Neuronal stem cell (in vitro differentiated cells): ENCODE results near the gene BMP6.

Experiments
- DNase-seq: peaks from one replicate; pipeline ENCODE4 v3.0.0-alpha.2; 2013; ENCODE audit warnings: low spot score
- H2AFZ ChIP-seq: one replicate; pipeline ENCODE4 v1.6.1; 2013; ENCODE audit warnings: mild to moderate bottlenecking, low read length, inconsistent platforms
- H2AK5ac ChIP-seq: 2 replicates; pipeline ENCODE4 v1.6.1; 2013; ENCODE audit warnings: low read depth, mild to moderate bottlenecking, inconsistent platforms, low read length, moderate library complexity, mixed read lengths
- H2BK120ac ChIP-seq: 2 replicates; pipeline ENCODE4 v1.6.1; 2013; ENCODE audit warnings: low read depth, mild to moderate bottlenecking, inconsistent platforms, low read length, moderate library complexity, mixed read lengths
- H2BK12ac ChIP-seq: one replicate; pipeline ENCODE4 v1.6.1; 2013; ENCODE audit warnings: low read length, inconsistent platforms
- H2BK15ac ChIP-seq: 2 replicates; pipeline ENCODE4 v1.6.1; 2013; ENCODE audit warnings: mild to moderate bottlenecking, low read length, inconsistent platforms, mixed read lengths
- H2BK5ac ChIP-seq: one replicate; pipeline ENCODE4 v1.6.1; 2013; ENCODE audit warnings: inconsistent platforms, mild to moderate bottlenecking, low read length, moderate library complexity
- H3K14ac ChIP-seq: one replicate; pipeline ENCODE4 v1.6.1; 2013; ENCODE audit warnings: low read length, inconsistent platforms
- H3K18ac ChIP-seq: 2 replicates; pipeline ENCODE4 v1.6.1; 2013; ENCODE audit warnings: low read length, inconsistent platforms
- H3K23ac ChIP-seq: 2 replicates; pipeline ENCODE4 v1.6.1; 2013; ENCODE audit warnings: low read depth, mild to moderate bottlenecking, mixed read lengths, low read length, inconsistent platforms; ENCODE audit not compliant: poor library complexity
- H3K27ac ChIP-seq: replicated peaks from 3 replicates; pipeline ENCODE4 v1.5.1; 2013; ENCODE audit warnings: low read length, inconsistent platforms
- H3K27me3 ChIP-seq, 3 experiments: 2 replicates each; pipeline ENCODE4 v1.6.1; 2013; ENCODE audit warnings: low read length in 3 of 3, mild to moderate bottlenecking in 2 of 3, inconsistent platforms in 1 of 3, low read depth in 1 of 3, mixed read lengths in 1 of 3, moderate library complexity in 1 of 3; ENCODE audit not compliant: control insufficient read depth in 3 of 3, insufficient read depth in 3 of 3
- H3K36me3 ChIP-seq, 2 donors: replicated peaks in 1 of 2; 2 replicates each; pipeline ENCODE4 v1.6.1; 2013; ENCODE audit warnings: low read length in 2 of 2; ENCODE audit not compliant: control insufficient read depth in 2 of 2, insufficient read depth in 2 of 2
- H3K4ac ChIP-seq: 2 replicates; pipeline ENCODE4 v1.6.1; 2013; ENCODE audit warnings: inconsistent platforms, mild to moderate bottlenecking, low read length, moderate library complexity
- H3K4me1 ChIP-seq, 2 donors: 1 replicate in 1 of 2; 2 replicates in 1 of 2; pipeline ENCODE4 v1.6.1; 2013; ENCODE audit warnings: low read length in 2 of 2, low read depth in 1 of 2; ENCODE audit not compliant: control insufficient read depth in 2 of 2, insufficient read depth in 1 of 2
- H3K4me2 ChIP-seq: one replicate; pipeline ENCODE4 v1.6.1; 2013; ENCODE audit warnings: mild to moderate bottlenecking, low read length, inconsistent platforms; ENCODE audit not compliant: insufficient read depth, poor library complexity, severe bottlenecking
- H3K4me3 ChIP-seq, 2 donors: 2 replicates each; pipeline ENCODE4 v1.5.1; 2013; ENCODE audit warnings: low read length in 2 of 2, mild to moderate bottlenecking in 2 of 2, inconsistent platforms in 1 of 2, moderate library complexity in 1 of 2
- H3K79me1 ChIP-seq: one replicate; pipeline ENCODE4 v1.6.1; 2013; ENCODE audit warnings: low read depth, mild to moderate bottlenecking, inconsistent platforms, low read length, moderate library complexity
- H3K9ac ChIP-seq: one replicate; pipeline ENCODE4 v1.6.1; 2013; ENCODE audit warnings: mild to moderate bottlenecking, low read depth, low read length, inconsistent platforms; ENCODE audit not compliant: poor library complexity
- H3K9me3 ChIP-seq, 2 donors: replicated peaks in 1 of 2; 2 replicates each; pipeline versions ENCODE3 to v1.6.1; 2013; ENCODE audit warnings: low read length in 2 of 2, mild to moderate bottlenecking in 2 of 2, inconsistent platforms in 1 of 2, low read depth in 1 of 2, mixed read lengths in 1 of 2, moderate library complexity in 1 of 2; ENCODE audit not compliant: control insufficient read depth in 2 of 2, insufficient read depth in 1 of 2
- H4K8ac ChIP-seq: one replicate; pipeline ENCODE4 v1.6.1; 2013; ENCODE audit warnings: low read depth, mild to moderate bottlenecking, inconsistent platforms, low read length, moderate library complexity
- H4K91ac ChIP-seq: one replicate; pipeline ENCODE4 v1.6.1; 2013; ENCODE audit warnings: low read length, low read depth, mild to moderate bottlenecking, inconsistent platforms; ENCODE audit not compliant: poor library complexity
- WGBS, 2 donors: extraction: QIAGEN DNeasy Blood & Tissue Kit; methylation state at CpG; one replicate each; pipeline ENCODE4 v1.1.7; 2013; ENCODE audit warnings: missing lambda C conversion rate in 2 of 2, mixed read lengths in 1 of 2; ENCODE audit not compliant: insufficient read length in 2 of 2, insufficient replicate concordance in 1 of 2; ENCODE audit errors: extremely low coverage in 2 of 2; 5-methylcytosine and 5-hydroxymethylcytosine counted together

BMP6 gene

GRCh38 chr6:7846966-7847818 is 121.3 kb downstream of the BMP6 start:
- Histone ChIP-seq H3K4me1 (no peaks in the 10 kb centered on the region), H4K8ac (no peak overlapping the region), H3K27me3 (no peaks in the 10 kb centered on the region), H3K4me3 (no peak overlapping the region), H3K9ac (no peak overlapping the region), H4K91ac (no peak overlapping the region), H2BK15ac (no peak overlapping the region), H2BK12ac (no peak overlapping the region), H2AK5ac (no peak overlapping the region), H2BK120ac (no peak overlapping the region), H3K36me3 (no peaks in the 10 kb centered on the region), H2AFZ (no peak overlapping the region), H3K4ac (no peak overlapping the region), H3K79me1 (no peaks in the 10 kb centered on the region), H3K18ac (no peak overlapping the region), H3K4me2 (no peak overlapping the region), H3K14ac (no peak overlapping the region), H3K9me3 (peaks cover 0 to 2% of the 10 kb centered on the region in 2 donors), H3K27ac (no peak overlapping the region), H2BK5ac (no peak overlapping the region), H3K23ac (no peak overlapping the region)
- no peak for DNase-seq
- no CpG with 5 or more reads among the region's 7 CpGs for WGBS, 2 donors

DNA sequence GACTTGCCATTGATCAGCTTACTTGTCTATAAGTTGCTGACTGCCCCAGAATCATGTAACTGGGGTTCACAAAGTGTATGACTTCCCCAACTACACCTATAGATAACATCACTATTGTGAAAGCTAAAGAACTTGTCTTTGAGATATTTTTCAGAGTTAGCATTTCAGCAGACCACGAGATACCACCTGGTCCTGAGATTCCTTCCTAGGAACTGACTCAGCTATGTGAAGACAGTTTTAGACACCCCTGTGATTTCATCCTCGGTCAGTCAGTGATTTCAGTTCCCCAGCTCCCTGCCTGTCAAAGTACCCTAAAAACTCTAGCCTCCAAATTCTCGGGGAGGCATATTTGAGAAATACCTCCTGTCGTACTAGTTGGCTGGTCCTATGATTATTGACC is 122.3 kb downstream of the BMP6 start:
- Histone ChIP-seq H3K4me1 (no peaks in the 10 kb centered on the region), H3K18ac (no peak overlapping the region), H3K9ac (no peak overlapping the region), H3K23ac (no peak overlapping the region), H2BK15ac (no peak overlapping the region), H3K79me1 (no peaks in the 10 kb centered on the region), H2BK12ac (no peak overlapping the region), H3K14ac (no peak overlapping the region), H3K27me3 (no peaks in the 10 kb centered on the region), H3K4ac (no peak overlapping the region), H2AK5ac (no peak overlapping the region), H2AFZ (no peak overlapping the region), H3K4me2 (no peak overlapping the region), H3K27ac (no peak overlapping the region), H3K36me3 (no peaks in the 10 kb centered on the region), H4K91ac (no peak overlapping the region), H3K9me3 (peaks cover 2 to 5% of the 10 kb centered on the region in 2 donors), H2BK5ac (no peak overlapping the region), H2BK120ac (no peak overlapping the region), H3K4me3 (no peak overlapping the region), H4K8ac (no peak overlapping the region)
- no peak for DNase-seq
- no CpG with 5 or more reads among the region's 4 CpGs for WGBS, 2 donors

GRCh38 chr6:7851780-7852179 is 125.9 kb downstream of the BMP6 start:
- Histone ChIP-seq H2BK5ac (no peak overlapping the region), H2BK120ac (no peak overlapping the region), H4K8ac (no peak overlapping the region), H4K91ac (no peak overlapping the region), H3K4me2 (no peak overlapping the region), H3K36me3 (no peaks in the 10 kb centered on the region), H3K27ac (no peak overlapping the region), H2BK12ac (no peak overlapping the region), H3K9ac (no peak overlapping the region), H3K4ac (no peak overlapping the region), H3K4me1 (no peaks in the 10 kb centered on the region), H3K23ac (no peak overlapping the region), H3K14ac (no peak overlapping the region), H2BK15ac (no peak overlapping the region), H3K4me3 (no peak overlapping the region), H2AFZ (no peak overlapping the region), H2AK5ac (no peak overlapping the region), H3K9me3 (peaks cover 2 to 5% of the 10 kb centered on the region in 2 donors), H3K27me3 (no peaks in the 10 kb centered on the region), H3K79me1 (no peaks in the 10 kb centered on the region), H3K18ac (no peak overlapping the region)
- no peak for DNase-seq

DNA sequence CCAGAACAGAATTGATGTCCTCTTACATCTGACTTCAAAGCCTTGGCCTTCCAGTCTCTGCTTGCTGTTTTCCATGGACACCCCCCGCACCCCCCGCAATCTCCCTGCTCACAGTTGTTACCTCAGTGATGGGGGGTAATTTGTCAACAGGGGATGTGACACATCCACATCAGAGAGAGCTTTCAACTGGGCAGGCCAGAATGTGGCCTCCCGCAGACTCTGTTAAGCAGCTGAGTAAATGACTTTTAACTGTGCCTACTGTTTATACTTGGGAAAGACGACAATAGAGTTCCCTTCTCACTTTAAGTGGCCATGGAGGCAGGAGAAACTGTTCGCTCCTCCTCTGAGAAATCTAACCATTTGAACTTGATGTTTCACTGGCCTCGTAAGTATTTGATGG is 133.7 kb downstream of the BMP6 start:
- Histone ChIP-seq H3K9ac (no peak overlapping the region), H3K14ac (no peak overlapping the region), H3K27ac (no peak overlapping the region), H3K4ac (no peak overlapping the region), H2BK15ac (no peak overlapping the region), H2AFZ (no peak overlapping the region), H3K36me3 (no peaks in the 10 kb centered on the region), H2BK5ac (no peak overlapping the region), H2BK120ac (no peak overlapping the region), H2BK12ac (no peak overlapping the region), H3K9me3 (peaks cover 0 to 1% of the 10 kb centered on the region in 2 donors), H3K27me3 (peaks cover 0 to 14% (median 0%) of the 10 kb centered on the region in 3 experiments), H3K4me1 (no peaks in the 10 kb centered on the region), H4K91ac (no peak overlapping the region), H3K23ac (no peak overlapping the region), H3K18ac (no peak overlapping the region), H3K79me1 (no peaks in the 10 kb centered on the region), H3K4me3 (no peak overlapping the region), H4K8ac (no peak overlapping the region), H3K4me2 (no peak overlapping the region), H2AK5ac (no peak overlapping the region)
- WGBS, 2 donors: no CpG with 5 or more reads among the region's 6 CpGs
- DNase-seq: no peak
